ENCODE data around the gene ZNF813.
"Not testable (repeated sequence)": the region's sequence is repeated elsewhere in the genome, so short reads cannot be mapped to it uniquely, and the experiment has no call there.

Gene ZNF813

GRCh38 chr19:53468628-53469027 is 1.1 kb downstream of the ZNF813 start:
- not testable (repeated sequence) for H3K9me3 ChIP-seq (ENCODE audit: control insufficient read depth, low read length); H3K14ac ChIP-seq (ENCODE audit: low read length in 2 of 2); H3K27me3 ChIP-seq (ENCODE audit: control insufficient read depth in 1 of 2, insufficient read depth in 1 of 2, low read length in 2 of 2); H2AFZ ChIP-seq (ENCODE audit: low read depth, low read length); H3K4ac ChIP-seq (ENCODE audit: low read depth in 1 of 2, low read length in 2 of 2); DNase-seq; H3K4me2 ChIP-seq (ENCODE audit: low read length, poor library complexity, severe bottlenecking); H2AK5ac ChIP-seq (ENCODE audit: low read length, severe bottlenecking); H2BK120ac ChIP-seq (ENCODE audit: low read depth, low read length); H3K4me1 ChIP-seq (ENCODE audit: control insufficient read depth, insufficient read depth, low read depth, low read length); H2BK15ac ChIP-seq (ENCODE audit: low read depth, poor library complexity, severe bottlenecking); H3K36me3 ChIP-seq (ENCODE audit: control insufficient read depth in 1 of 2, insufficient read depth in 2 of 2, low read depth in 1 of 2, low read length in 2 of 2); H2BK5ac ChIP-seq (ENCODE audit: low read depth, low read length, poor library complexity, severe bottlenecking); H3K27ac ChIP-seq (ENCODE audit: low read length, poor library complexity, severe bottlenecking); H4K8ac ChIP-seq (ENCODE audit: low read length); H3K18ac ChIP-seq (ENCODE audit: low read depth in 1 of 2, low read length in 2 of 2); H2BK12ac ChIP-seq (ENCODE audit: low read length in 2 of 2); H4K91ac ChIP-seq (ENCODE audit: low read length); H3K23ac ChIP-seq (ENCODE audit: low read length in 2 of 2)
- Histone ChIP-seq H3K79me1 (replicated peaks; ENCODE audit: low read length, poor library complexity, severe bottlenecking) (peaks cover 12% of the 10 kb centered on the region), H3K9ac (ENCODE audit: low read length) (peak overlapping the region; percentile 55), H3K4me3 (ENCODE audit: insufficient read depth in 1 of 2, low read depth in 1 of 2, low read length in 2 of 2) (peak overlapping the region in 1 of 2 experiments; percentile 92)
- 12% methylated on average over 6 of the region's 8 CpGs for WGBS

- H2BK12ac ChIP-seq (ENCODE audit: low read length in 2 of 2), result no peak overlapping the region
- H2BK5ac ChIP-seq (ENCODE audit: low read depth, low read length, poor library complexity, severe bottlenecking), result no peak overlapping the region
- no peak overlapping the region for H2BK15ac ChIP-seq (ENCODE audit: low read depth, poor library complexity, severe bottlenecking)
- no peak for DNase-seq
- H3K9ac ChIP-seq (ENCODE audit: low read length), result no peak overlapping the region
- H3K27ac ChIP-seq (ENCODE audit: low read length, poor library complexity, severe bottlenecking), result no peak overlapping the region
- no peak overlapping the region for H4K91ac ChIP-seq (ENCODE audit: low read length)
- 96% methylated on average over 5 of the region's 7 CpGs for WGBS
- H3K4ac ChIP-seq (ENCODE audit: low read depth in 1 of 2, low read length in 2 of 2), result no peak overlapping the region
- no peak overlapping the region for H2BK120ac ChIP-seq (ENCODE audit: low read depth, low read length)
- no peaks in the 10 kb centered on the region for H3K27me3 ChIP-seq (ENCODE audit: control insufficient read depth in 1 of 2, insufficient read depth in 1 of 2, low read length in 2 of 2)
- no peak overlapping the region for H3K4me3 ChIP-seq (ENCODE audit: insufficient read depth in 1 of 2, low read depth in 1 of 2, low read length in 2 of 2)
- no peak overlapping the region for H3K18ac ChIP-seq (ENCODE audit: low read depth in 1 of 2, low read length in 2 of 2)
- H3K79me1 ChIP-seq (replicated peaks; ENCODE audit: low read length, poor library complexity, severe bottlenecking), result peaks cover 25% of the 10 kb centered on the region
- peaks cover 4 to 11% of the 10 kb centered on the region in 2 experiments for H3K36me3 ChIP-seq (ENCODE audit: control insufficient read depth in 1 of 2, insufficient read depth in 2 of 2, low read depth in 1 of 2, low read length in 2 of 2)
- peaks cover 7% of the 10 kb centered on the region for H3K9me3 ChIP-seq (ENCODE audit: control insufficient read depth, low read length)
- H3K23ac ChIP-seq (ENCODE audit: low read length in 2 of 2), result no peak overlapping the region
- H3K4me1 ChIP-seq (ENCODE audit: control insufficient read depth, insufficient read depth, low read depth, low read length), result peaks cover 6% of the 10 kb centered on the region
- H4K8ac ChIP-seq (ENCODE audit: low read length), result no peak overlapping the region
- H2AK5ac ChIP-seq (ENCODE audit: low read length, severe bottlenecking), result no peak overlapping the region
- H3K4me2 ChIP-seq (ENCODE audit: low read length, poor library complexity, severe bottlenecking), result no peak overlapping the region
- no peak overlapping the region for H3K14ac ChIP-seq (ENCODE audit: low read length in 2 of 2)
- H2AFZ ChIP-seq (ENCODE audit: low read depth, low read length), result no peak overlapping the region
Measured at GRCh38 chr19:53471916-53472315, 4.4 kb downstream of the ZNF813 start.

GRCh38 chr19:53474832-53475231 is 7.3 kb downstream of the ZNF813 start:
- not testable (repeated sequence) for H3K4me1 ChIP-seq (ENCODE audit: control insufficient read depth, insufficient read depth, low read depth, low read length); H2AFZ ChIP-seq (ENCODE audit: low read depth, low read length); H3K14ac ChIP-seq (ENCODE audit: low read length in 2 of 2); H3K4me3 ChIP-seq (ENCODE audit: insufficient read depth in 1 of 2, low read depth in 1 of 2, low read length in 2 of 2); H3K9ac ChIP-seq (ENCODE audit: low read length); H2AK5ac ChIP-seq (ENCODE audit: low read length, severe bottlenecking); H3K27ac ChIP-seq (ENCODE audit: low read length, poor library complexity, severe bottlenecking); H4K8ac ChIP-seq (ENCODE audit: low read length); H3K27me3 ChIP-seq (ENCODE audit: control insufficient read depth in 1 of 2, insufficient read depth in 1 of 2, low read length in 2 of 2); H2BK120ac ChIP-seq (ENCODE audit: low read depth, low read length); H3K4me2 ChIP-seq (ENCODE audit: low read length, poor library complexity, severe bottlenecking); H4K91ac ChIP-seq (ENCODE audit: low read length); H3K23ac ChIP-seq (ENCODE audit: low read length in 2 of 2); H2BK12ac ChIP-seq (ENCODE audit: low read length in 2 of 2); H2BK5ac ChIP-seq (ENCODE audit: low read depth, low read length, poor library complexity, severe bottlenecking); DNase-seq; H3K18ac ChIP-seq (ENCODE audit: low read depth in 1 of 2, low read length in 2 of 2); H3K4ac ChIP-seq (ENCODE audit: low read depth in 1 of 2, low read length in 2 of 2); H2BK15ac ChIP-seq (ENCODE audit: low read depth, poor library complexity, severe bottlenecking)
- H3K36me3 ChIP-seq (ENCODE audit: control insufficient read depth in 1 of 2, insufficient read depth in 2 of 2, low read depth in 1 of 2, low read length in 2 of 2), result peaks cover 17 to 28% of the 10 kb centered on the region in 2 experiments
- peaks cover 33% of the 10 kb centered on the region for H3K79me1 ChIP-seq (replicated peaks; ENCODE audit: low read length, poor library complexity, severe bottlenecking)
- peaks cover 20% of the 10 kb centered on the region for H3K9me3 ChIP-seq (ENCODE audit: control insufficient read depth, low read length)
- 75% methylated on average over 1 of the region's 1 CpG for WGBS

GRCh38 chr19:53475470-53475869 is 7.9 kb downstream of the ZNF813 start:
- H3K4me1 ChIP-seq (ENCODE audit: control insufficient read depth, insufficient read depth, low read depth, low read length); H3K18ac ChIP-seq (ENCODE audit: low read depth in 1 of 2, low read length in 2 of 2); H3K27me3 ChIP-seq (ENCODE audit: control insufficient read depth in 1 of 2, insufficient read depth in 1 of 2, low read length in 2 of 2); H3K4ac ChIP-seq (ENCODE audit: low read depth in 1 of 2, low read length in 2 of 2); H4K8ac ChIP-seq (ENCODE audit: low read length); H3K4me2 ChIP-seq (ENCODE audit: low read length, poor library complexity, severe bottlenecking); H2BK15ac ChIP-seq (ENCODE audit: low read depth, poor library complexity, severe bottlenecking); H3K23ac ChIP-seq (ENCODE audit: low read length in 2 of 2); H2BK120ac ChIP-seq (ENCODE audit: low read depth, low read length); H4K91ac ChIP-seq (ENCODE audit: low read length); H3K14ac ChIP-seq (ENCODE audit: low read length in 2 of 2); H3K27ac ChIP-seq (ENCODE audit: low read length, poor library complexity, severe bottlenecking); DNase-seq; H2AFZ ChIP-seq (ENCODE audit: low read depth, low read length); H2BK12ac ChIP-seq (ENCODE audit: low read length in 2 of 2); H2BK5ac ChIP-seq (ENCODE audit: low read depth, low read length, poor library complexity, severe bottlenecking); H3K4me3 ChIP-seq (ENCODE audit: insufficient read depth in 1 of 2, low read depth in 1 of 2, low read length in 2 of 2); H2AK5ac ChIP-seq (ENCODE audit: low read length, severe bottlenecking); H3K9ac ChIP-seq (ENCODE audit: low read length): not testable (repeated sequence)
- H3K36me3 ChIP-seq (ENCODE audit: control insufficient read depth in 1 of 2, insufficient read depth in 2 of 2, low read depth in 1 of 2, low read length in 2 of 2), result peaks cover 21 to 32% of the 10 kb centered on the region in 2 experiments
- peaks cover 35% of the 10 kb centered on the region for H3K79me1 ChIP-seq (replicated peaks; ENCODE audit: low read length, poor library complexity, severe bottlenecking)
- WGBS, result 78% methylated on average over 6 of the region's 6 CpGs
- peaks cover 21% of the 10 kb centered on the region for H3K9me3 ChIP-seq (ENCODE audit: control insufficient read depth, low read length)

Data from mesenchymal stem cell (in vitro differentiated cells and primary cell).